Esophagus squamous epithelium (tissue), 4 donors: Measurements from ENCODE around the gene STARD5.

ENCODE experiments used
- CTCF ChIP-seq, 6 experiments: fragments of 450-650 bp in 4 of 6; fragments of 200-600 bp in 2 of 6; sonication (generic) in 2 of 6; IDR thresholded peaks; one replicate each; pipeline ENCODE4 v1.5.1; 2016 to 2019; ENCODE audit warnings: antibody characterized with exemption in 6 of 6, mild to moderate bottlenecking in 4 of 6, moderate library complexity in 4 of 6
- POLR2A ChIP-seq, 4 donors: fragments of 450-650 bp; IDR thresholded peaks; one replicate each; pipeline ENCODE4 v1.6.1; 2017; ENCODE audit warnings: antibody characterized with exemption in 4 of 4, mild to moderate bottlenecking in 4 of 4, moderate library complexity in 3 of 4

GRCh38 chr15:81274255-81274654, 49.7 kb downstream of the STARD5 start:
- no peak for TF ChIP-seq POLR2A (IDR thresholded peaks at IDR 0.05)
- no peak for TF ChIP-seq CTCF (IDR thresholded peaks at IDR 0.05)
